Astrocyte (in vitro differentiated cells and primary cell): ENCODE data around the gene OR52E1. TPM values are rescaled to one million over a fixed set of nuclear protein-coding genes. Genes with fewer than 3 reads are reported as not detected.

ENCODE experiments used
- DNase-seq: peaks from one replicate; pipeline ENCODE4 v3.0.0-alpha.2; 2010; ENCODE audit warnings: low read depth
- FAIRE-seq: peaks from 2 replicates; lab custom pipeline; 2011; peaks lifted over from hg19 to GRCh38; lab: Jason Lieb, UNC
- H2AFZ ChIP-seq: 2 replicates; pipeline ENCODE4 v1.6.0; 2012; ENCODE audit warnings: low read depth, low read length, inconsistent platforms
- H3K27ac ChIP-seq: 2 replicates; pipeline ENCODE4 v1.5.1; 2011; ENCODE audit warnings: low read depth, low read length, inconsistent platforms
- H3K27me3 ChIP-seq: 2 replicates; pipeline ENCODE4 v1.6.0; 2011; ENCODE audit warnings: low read length, inconsistent platforms; ENCODE audit not compliant: insufficient read depth
- H3K36me3 ChIP-seq: 2 replicates; pipeline ENCODE4 v1.5.1; 2011; ENCODE audit warnings: low read length, inconsistent platforms; ENCODE audit not compliant: insufficient read depth
- H3K4me1 ChIP-seq: 2 replicates; pipeline ENCODE4 v1.5.1; 2011; ENCODE audit warnings: low read length, inconsistent platforms; ENCODE audit not compliant: insufficient read depth
- H3K4me2 ChIP-seq: 2 replicates; pipeline ENCODE4 v1.6.0; 2012; ENCODE audit warnings: low read length, inconsistent platforms
- H3K4me3 ChIP-seq: 2 replicates; pipeline ENCODE4 v1.5.1; 2011; ENCODE audit warnings: low read depth, mild to moderate bottlenecking, low read length, inconsistent platforms; ENCODE audit not compliant: insufficient read depth
- H3K79me2 ChIP-seq: 2 replicates; pipeline ENCODE4 v1.6.0; 2012; ENCODE audit warnings: mild to moderate bottlenecking, low read length, inconsistent platforms; ENCODE audit not compliant: insufficient read depth
- H3K9ac ChIP-seq: 2 replicates; pipeline ENCODE4 v1.6.0; 2012; ENCODE audit warnings: mild to moderate bottlenecking, low read length, inconsistent platforms
- H3K9me3 ChIP-seq: 2 replicates; pipeline ENCODE4 v1.5.1; 2012; ENCODE audit warnings: low read depth, mild to moderate bottlenecking, low read length, inconsistent platforms; ENCODE audit not compliant: insufficient read depth
- H4K20me1 ChIP-seq: 2 replicates; pipeline ENCODE4 v1.6.0; 2012; ENCODE audit warnings: low read length, inconsistent platforms; ENCODE audit not compliant: insufficient read depth
- H3K27ac Mint-ChIP-seq: one replicate; pipeline ENCODE4 v1.8.0; 2021; ENCODE audit warnings: mild to moderate bottlenecking, mixed read lengths; ENCODE audit not compliant: unreplicated experiment
- H3K27me3 Mint-ChIP-seq: one replicate; pipeline ENCODE4 v1.8.0; 2021; ENCODE audit warnings: low read depth, mixed read lengths; ENCODE audit not compliant: unreplicated experiment
- H3K36me3 Mint-ChIP-seq: one replicate; pipeline ENCODE4 v1.8.0; 2021; ENCODE audit warnings: low read depth, mixed read lengths; ENCODE audit not compliant: unreplicated experiment
- H3K4me1 Mint-ChIP-seq: one replicate; pipeline ENCODE4 v1.8.0; 2021; ENCODE audit warnings: low read depth, mixed read lengths; ENCODE audit not compliant: unreplicated experiment
- H3K4me3 Mint-ChIP-seq: one replicate; pipeline ENCODE4 v1.8.0; 2021; ENCODE audit warnings: mild to moderate bottlenecking, moderate library complexity, mixed read lengths; ENCODE audit not compliant: unreplicated experiment
- H3K9me3 Mint-ChIP-seq: one replicate; pipeline ENCODE4 v1.8.0; 2021; ENCODE audit warnings: mild to moderate bottlenecking, mixed read lengths; ENCODE audit not compliant: unreplicated experiment
- CTCF ChIP-seq: IDR thresholded peaks from 2 replicates; pipeline ENCODE4 v1.5.1; 2011; ENCODE audit warnings: low read depth, mild to moderate bottlenecking, inconsistent platforms, low read length, moderate library complexity; ENCODE audit not compliant: insufficient read depth
- EZH2 ChIP-seq: IDR thresholded peaks from 2 replicates; pipeline ENCODE4 v1.6.1; 2012; ENCODE audit warnings: mild to moderate bottlenecking, low read length, inconsistent platforms; ENCODE audit not compliant: insufficient read depth
- total RNA-seq: library from RNA; stranded (reverse); gene quantifications from 2 replicates; pipeline ENCODE4 v1.2.1, GENCODE V29; 2021

OR52E1 gene
- total RNA-seq, 1 donor from 2014 or later = not detected

- H3K4me3 Mint-ChIP-seq = no peak overlapping the region
- H3K79me2 ChIP-seq = no peaks in the 10 kb centered on the region
- FAIRE-seq (no peak), DNase-seq (no peak)
- H3K4me3 ChIP-seq = no peak overlapping the region
- no peak overlapping the region for H3K27ac Mint-ChIP-seq
- no peaks in the 10 kb centered on the region for H3K4me1 ChIP-seq
- H3K27me3 ChIP-seq = no peaks in the 10 kb centered on the region
- H3K27me3 Mint-ChIP-seq = no peaks in the 10 kb centered on the region
- H4K20me1 ChIP-seq = no peaks in the 10 kb centered on the region
- H3K4me2 ChIP-seq = no peak overlapping the region
- no peak overlapping the region for H3K27ac ChIP-seq
- H3K36me3 Mint-ChIP-seq = no peaks in the 10 kb centered on the region
- no peaks in the 10 kb centered on the region for H3K9me3 ChIP-seq
- H3K9me3 Mint-ChIP-seq = no peaks in the 10 kb centered on the region
- no peak for TF ChIP-seq CTCF
- no peak overlapping the region for H2AFZ ChIP-seq
- peaks cover 11% of the 10 kb centered on the region for H3K4me1 Mint-ChIP-seq
- H3K9ac ChIP-seq = no peak overlapping the region
- no peaks in the 10 kb centered on the region for H3K36me3 ChIP-seq
Measured at GRCh38 chr11:5042091-5042490, 27.3 kb upstream of the OR52E1 start.

- no peak overlapping the region for H3K4me3 Mint-ChIP-seq
- Histone ChIP-seq H3K4me3 (no peak overlapping the region), H3K9ac (no peak overlapping the region), H3K4me1 (no peaks in the 10 kb centered on the region), H3K79me2 (no peaks in the 10 kb centered on the region), H3K27ac (no peak overlapping the region), H2AFZ (no peak overlapping the region), H3K9me3 (no peaks in the 10 kb centered on the region), H4K20me1 (no peaks in the 10 kb centered on the region), H3K27me3 (no peaks in the 10 kb centered on the region), H3K4me2 (no peak overlapping the region), H3K36me3 (no peaks in the 10 kb centered on the region)
- peak overlapping the region; percentile 55 for H3K27ac Mint-ChIP-seq
- no peaks in the 10 kb centered on the region for H3K36me3 Mint-ChIP-seq
- DNase-seq (no peak), FAIRE-seq (no peak)
- no peak for TF ChIP-seq CTCF
- no peak for TF ChIP-seq EZH2
- H3K4me1 Mint-ChIP-seq = peaks cover 9% of the 10 kb centered on the region
- no peaks in the 10 kb centered on the region for H3K27me3 Mint-ChIP-seq
- H3K9me3 Mint-ChIP-seq = no peaks in the 10 kb centered on the region
Measured at GRCh38 chr11:5043380-5043779, 26.0 kb upstream of the OR52E1 start.

GRCh38 chr11:5046226-5046625 is 23.1 kb upstream of the OR52E1 start, which contains the start of gene OR52J3:
OR52J3 (plus strand) TSS chr11:5046526; CDS start chr11:5046526, 0 bp downstream.
- Histone ChIP-seq H3K36me3 (no peaks in the 10 kb centered on the region), H3K4me2 (no peak within 1 kb of the TSS), H3K4me1 (no peaks in the 10 kb centered on the region), H3K27me3 (no peaks in the 10 kb centered on the region), H3K9me3 (no peaks in the 10 kb centered on the region), H3K27ac (no peak within 1 kb of the TSS), H3K4me3 (no peak within 1 kb of the TSS), H2AFZ (no peak within 1 kb of the TSS), H3K9ac (no peak within 1 kb of the TSS), H4K20me1 (no peaks in the 10 kb centered on the region), H3K79me2 (no peaks in the 10 kb centered on the region)
- Mint-ChIP-seq H3K36me3 (no peaks in the 10 kb centered on the region), H3K4me1 (peaks cover 9% of the 10 kb centered on the region), H3K4me3 (no peak within 1 kb of the TSS), H3K9me3 (no peaks in the 10 kb centered on the region), H3K27me3 (no peaks in the 10 kb centered on the region), H3K27ac (no peak within 1 kb of the TSS)
- no peak for FAIRE-seq
- no peak for DNase-seq
- no peak for TF ChIP-seq CTCF
- no peak for TF ChIP-seq EZH2
